Measurements from ENCODE around the gene PRDX6. TPM values are rescaled to one million over a fixed set of nuclear protein-coding genes. Genes with fewer than 3 reads are reported as not detected.

PRDX6 gene
- total and polyA plus RNA-seq, 2 of the 8 experiments (the other 6 are each of a cell fraction or from before 2014, with no cell fraction given) = 348 to 677 TPM

DNA sequence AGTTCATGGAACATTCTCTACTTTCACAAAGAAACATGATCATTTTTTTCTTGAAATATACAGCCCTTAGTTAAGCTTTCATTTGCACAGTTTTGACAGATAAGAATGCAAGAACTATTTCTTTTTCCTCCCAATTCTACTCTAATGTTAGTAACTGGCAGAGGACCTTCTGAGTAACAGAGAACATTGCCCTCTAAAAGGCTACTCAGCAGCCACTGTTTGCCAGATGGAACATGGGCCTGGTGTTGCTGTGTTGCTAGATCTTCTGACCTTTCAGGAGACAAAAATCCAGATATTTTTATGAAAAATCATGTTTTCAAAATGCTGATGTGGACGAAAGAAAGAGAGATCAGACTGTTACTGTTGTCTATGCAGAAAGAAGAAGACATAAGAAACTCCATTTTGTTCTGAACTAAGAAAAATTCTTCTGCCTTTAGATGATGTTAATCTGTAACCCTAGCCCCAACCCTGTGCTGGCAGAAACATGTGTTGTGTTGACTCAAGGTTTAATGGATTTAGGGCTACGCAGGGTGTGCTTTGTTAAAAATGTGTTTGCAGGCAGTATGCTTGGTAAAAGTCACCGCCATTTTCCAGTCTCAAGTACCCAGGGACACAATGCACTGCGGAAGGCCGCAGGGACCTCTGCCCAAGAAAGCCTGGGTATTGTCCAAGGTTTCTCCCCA, 2.9 kb upstream of the PRDX6 start:
- no peak overlapping the region for H2AFZ ChIP-seq (ENCODE audit: low read length)
- H3K36me3 ChIP-seq (ENCODE audit: control insufficient read depth in 2 of 4, insufficient read depth in 4 of 4, low read length in 3 of 4) = peaks cover 0 to 30% (median 5%) of the 10 kb centered on the region in 4 experiments; a peak in 6 of 8 replicates
- no peak overlapping the region for H3K4me3 ChIP-seq (ENCODE audit: extremely low read depth in 1 of 4, insufficient read depth in 2 of 4, low read depth in 3 of 4, low read length in 4 of 4)
- no peak overlapping the region for H3K9ac ChIP-seq (replicated peaks in 1 of 4; ENCODE audit: extremely low read depth in 1 of 4, low read depth in 3 of 4, low read length in 3 of 4)
- H3K14ac ChIP-seq (ENCODE audit: insufficient read length) = no peak overlapping the region
- no peak overlapping the region for H2BK5ac ChIP-seq (ENCODE audit: low read depth, low read length)
- POLR2A ChIA-PET (ENCODE audit: partially characterized antibody) = interaction anchor here (1.0 to 2.0 kb wide), 3 partner anchors 15 to 388 kb away, joined by 3 to 4 read pairs (median 4); no protein-coding TSS in a partner anchor
- WGBS, 2 experiments (ENCODE audit: extremely low coverage in 1 of 2, insufficient coverage in 1 of 2, insufficient read length in 1 of 2, insufficient replicate concordance in 2 of 2, low coverage in 1 of 2, low lambda C conversion rate in 2 of 2, missing lambda C conversion rate in 1 of 2) = 89% methylated on average over 5 of the region's 5 CpGs; no CpG with 5 or more reads in 1 of the 2 experiments
- no peak overlapping the region for H2AK5ac ChIP-seq (ENCODE audit: low read depth, low read length)
- FAIRE-seq = no peak
- H4K91ac ChIP-seq (replicated peaks; ENCODE audit: insufficient read length, low read length) = no peak overlapping the region
- H3K27me3 ChIP-seq (replicated peaks in 1 of 4; ENCODE audit: control insufficient read depth in 3 of 4, extremely low read depth in 1 of 4, insufficient read depth in 3 of 4, low read length in 3 of 4) = no peaks in the 10 kb centered on the region
- H2BK20ac ChIP-seq (ENCODE audit: low read length) = no peak overlapping the region
- H3K79me1 ChIP-seq (ENCODE audit: low read depth, low read length) = 0 out of 2 replicates have a peak, but pooled peaks cover 2% of the 10 kb centered on the region
- H2BK12ac ChIP-seq (ENCODE audit: low read depth, low read length) = no peak overlapping the region
- no peak overlapping the region for H4K8ac ChIP-seq (ENCODE audit: extremely low read depth, insufficient read depth, low read length)
- H3K27ac ChIP-seq (ENCODE audit: low read depth, low read length) = no peak overlapping the region
- no peak overlapping the region for H2BK15ac ChIP-seq (ENCODE audit: low read length)
- peaks cover 12% of the 10 kb centered on the region for H3K23me2 ChIP-seq (ENCODE audit: low read depth, low read length)
- H4K20me1 ChIP-seq (replicated peaks in 1 of 2; ENCODE audit: control insufficient read depth in 1 of 2, insufficient read depth in 2 of 2, low read length in 2 of 2) = peaks cover 4% of the 10 kb centered on the region in 2 experiments
- H3K4me1 ChIP-seq (replicated peaks in 1 of 4; ENCODE audit: control insufficient read depth in 3 of 4, insufficient read depth in 4 of 4, low read length in 3 of 4) = peaks cover 0 to 13% (median 3%) of the 10 kb centered on the region in 4 experiments; a peak in 3 of 7 replicates
- no peak for DNase-seq (ENCODE audit: low read depth in 1 of 2, low spot score in 2 of 2)
- peak overlapping the region in 1 of 2 experiments; percentile 91; a peak in 1 of 4 replicates for H3K4me2 ChIP-seq (ENCODE audit: insufficient read depth in 1 of 2, low read depth in 2 of 2, low read length in 2 of 2)
- no peak overlapping the region for H3K56ac ChIP-seq (replicated peaks; ENCODE audit: insufficient read length, low read depth, low read length)
- H3K23ac ChIP-seq (ENCODE audit: insufficient read length) = no peak overlapping the region
- CTCF ChIA-PET (ENCODE audit: partially characterized antibody) = interaction anchor here (0.9 to 2.5 kb wide), 4 partner anchors 10 to 43 kb away, joined by 3 to 15 read pairs (median 5); no protein-coding TSS in a partner anchor
- no peak overlapping the region for H3K18ac ChIP-seq (ENCODE audit: extremely low read depth, low read length)
- H3K4ac ChIP-seq (replicated peaks; ENCODE audit: insufficient read length, low read depth, low read length) = no peak overlapping the region
- H2BK120ac ChIP-seq (replicated peaks; ENCODE audit: low read depth, low read length) = no peak overlapping the region
- no peak overlapping the region for H4K5ac ChIP-seq (ENCODE audit: insufficient read length, low read depth, low read length)
- peaks cover 23 to 29% of the 10 kb centered on the region in 2 experiments for H3K9me3 ChIP-seq (ENCODE audit: insufficient read depth in 2 of 2, low read depth in 1 of 2, low read length in 1 of 2)
- peaks cover 12 to 47% of the 10 kb centered on the region in 2 experiments for H3K79me2 ChIP-seq (ENCODE audit: control insufficient read depth in 1 of 2, insufficient read depth in 2 of 2, low read length in 2 of 2)
- TF ChIP-seq NRF1 (IDR thresholded peaks at IDR 0.05; ENCODE audit: low read depth, low read length) = no peak
- TF ChIP-seq, protein P1, sequence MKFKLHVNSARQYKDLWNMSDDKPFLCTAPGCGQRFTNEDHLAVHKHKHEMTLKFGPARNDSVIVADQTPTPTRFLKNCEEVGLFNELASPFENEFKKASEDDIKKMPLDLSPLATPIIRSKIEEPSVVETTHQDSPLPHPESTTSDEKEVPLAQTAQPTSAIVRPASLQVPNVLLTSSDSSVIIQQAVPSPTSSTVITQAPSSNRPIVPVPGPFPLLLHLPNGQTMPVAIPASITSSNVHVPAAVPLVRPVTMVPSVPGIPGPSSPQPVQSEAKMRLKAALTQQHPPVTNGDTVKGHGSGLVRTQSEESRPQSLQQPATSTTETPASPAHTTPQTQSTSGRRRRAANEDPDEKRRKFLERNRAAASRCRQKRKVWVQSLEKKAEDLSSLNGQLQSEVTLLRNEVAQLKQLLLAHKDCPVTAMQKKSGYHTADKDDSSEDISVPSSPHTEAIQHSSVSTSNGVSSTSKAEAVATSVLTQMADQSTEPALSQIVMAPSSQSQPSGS (IDR thresholded peaks at IDR 0.05; ENCODE audit: low read length) = no peak
- TF ChIP-seq JUN (IDR thresholded peaks at IDR 0.05; ENCODE audit: low read depth, low read length) = no peak
- no peak for TF ChIP-seq BRCA1 (IDR thresholded peaks at IDR 0.05; ENCODE audit: low read depth, low read length)
- TF ChIP-seq, protein P2, sequence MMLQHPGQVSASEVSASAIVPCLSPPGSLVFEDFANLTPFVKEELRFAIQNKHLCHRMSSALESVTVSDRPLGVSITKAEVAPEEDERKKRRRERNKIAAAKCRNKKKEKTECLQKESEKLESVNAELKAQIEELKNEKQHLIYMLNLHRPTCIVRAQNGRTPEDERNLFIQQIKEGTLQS (IDR thresholded peaks at IDR 0.05; ENCODE audit: insufficient read depth, low read depth, low read length) = no peak

Data from H1 (cell line).